Measurements from ENCODE around the gene RPS18.

DNA sequence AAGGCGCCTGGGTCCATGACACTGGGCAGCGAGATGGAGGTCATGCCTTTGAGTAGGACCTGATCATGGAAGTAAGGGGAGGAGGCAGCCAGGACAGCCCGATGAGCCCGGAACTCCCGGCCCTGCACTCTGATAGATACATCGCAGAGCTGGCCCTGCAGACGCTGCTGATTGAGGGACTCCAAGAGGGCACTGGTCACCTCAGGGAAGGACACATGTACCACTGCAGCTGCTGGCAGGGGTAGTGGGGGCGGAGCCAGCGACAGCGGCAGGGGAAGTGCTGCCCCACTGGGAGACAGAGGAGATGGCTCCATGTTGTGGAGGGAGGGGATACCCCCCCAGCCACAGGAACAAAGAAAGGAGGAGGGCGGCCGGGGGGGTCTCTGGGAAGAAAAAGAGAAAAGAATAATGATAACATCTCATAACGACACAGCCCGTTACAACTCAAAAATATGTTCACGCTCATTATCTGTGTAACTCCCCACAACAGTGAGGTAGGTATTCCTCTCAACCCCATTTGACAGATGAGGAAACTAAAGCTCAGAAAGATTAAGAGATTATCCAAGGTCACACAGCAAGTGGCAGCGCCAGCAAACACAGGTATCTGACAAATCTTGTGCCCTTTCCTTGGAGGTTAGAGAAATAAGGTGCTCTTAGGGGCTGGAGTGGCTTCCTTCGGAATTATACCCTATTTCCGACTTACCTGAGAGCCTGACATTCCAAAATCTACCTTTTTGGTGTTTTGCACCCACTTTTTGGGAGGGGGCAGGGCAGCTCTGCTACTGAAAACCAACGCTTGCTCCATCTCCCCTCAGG, 44.9 kb downstream of the RPS18 start:
- TF ChIP-seq, protein P1, sequence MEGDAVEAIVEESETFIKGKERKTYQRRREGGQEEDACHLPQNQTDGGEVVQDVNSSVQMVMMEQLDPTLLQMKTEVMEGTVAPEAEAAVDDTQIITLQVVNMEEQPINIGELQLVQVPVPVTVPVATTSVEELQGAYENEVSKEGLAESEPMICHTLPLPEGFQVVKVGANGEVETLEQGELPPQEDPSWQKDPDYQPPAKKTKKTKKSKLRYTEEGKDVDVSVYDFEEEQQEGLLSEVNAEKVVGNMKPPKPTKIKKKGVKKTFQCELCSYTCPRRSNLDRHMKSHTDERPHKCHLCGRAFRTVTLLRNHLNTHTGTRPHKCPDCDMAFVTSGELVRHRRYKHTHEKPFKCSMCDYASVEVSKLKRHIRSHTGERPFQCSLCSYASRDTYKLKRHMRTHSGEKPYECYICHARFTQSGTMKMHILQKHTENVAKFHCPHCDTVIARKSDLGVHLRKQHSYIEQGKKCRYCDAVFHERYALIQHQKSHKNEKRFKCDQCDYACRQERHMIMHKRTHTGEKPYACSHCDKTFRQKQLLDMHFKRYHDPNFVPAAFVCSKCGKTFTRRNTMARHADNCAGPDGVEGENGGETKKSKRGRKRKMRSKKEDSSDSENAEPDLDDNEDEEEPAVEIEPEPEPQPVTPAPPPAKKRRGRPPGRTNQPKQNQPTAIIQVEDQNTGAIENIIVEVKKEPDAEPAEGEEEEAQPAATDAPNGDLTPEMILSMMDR (IDR thresholded peaks at IDR 0.05; ENCODE audit: low read depth, low read length, poor library complexity, severe bottlenecking), result no peak
- TF ChIP-seq EZH2phosphoT487 (IDR thresholded peaks at IDR 0.05; ENCODE audit: borderline replicate concordance, low read length), result no peak

Measured in DOHH2 (cell line).